ENCODE results near the gene DZIP1L.

The DZIP1L gene

DNA sequence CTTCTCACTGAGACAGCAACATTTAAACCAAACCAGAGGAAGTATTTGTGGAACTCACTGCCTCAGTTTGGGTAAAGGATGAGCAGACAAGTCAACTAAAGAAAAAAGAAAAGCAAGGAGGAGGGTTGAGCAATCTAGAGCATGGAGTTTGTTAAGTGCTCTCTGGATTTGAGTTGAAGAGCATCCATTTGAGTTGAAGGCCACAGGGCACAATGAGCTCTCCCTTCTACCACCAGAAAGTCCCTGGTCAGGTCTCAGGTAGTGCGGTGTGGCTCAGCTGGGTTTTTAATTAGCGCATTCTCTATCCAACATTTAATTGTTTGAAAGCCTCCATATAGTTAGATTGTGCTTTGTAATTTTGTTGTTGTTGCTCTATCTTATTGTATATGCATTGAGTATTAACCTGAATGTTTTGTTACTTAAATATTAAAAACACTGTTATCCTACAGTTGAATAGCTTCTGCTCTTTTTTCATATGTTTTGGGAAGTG is 82.2 kb downstream of the DZIP1L start:
- DNase-seq (ENCODE audit: low read depth): no peak

DNA sequence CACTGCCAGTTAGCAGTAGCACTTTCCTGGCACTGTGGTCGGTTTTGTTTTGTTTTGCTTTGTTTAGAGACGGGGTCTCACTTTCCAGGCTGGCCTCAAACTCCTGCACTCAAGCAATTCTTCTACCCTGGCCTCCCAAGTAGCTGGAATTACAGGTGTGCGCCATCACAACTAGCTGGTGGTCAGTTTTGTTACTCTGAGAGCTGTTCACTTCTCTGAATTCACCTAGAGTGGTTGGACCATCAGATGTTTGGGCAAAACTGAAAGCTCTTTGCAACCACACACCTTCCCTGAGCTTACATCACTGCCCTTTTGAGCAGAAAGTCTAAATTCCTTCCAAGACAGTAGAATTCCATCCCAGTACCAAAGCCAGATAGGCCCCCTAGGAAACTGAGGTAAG is 82.8 kb downstream of the DZIP1L start:
- no peak for DNase-seq (ENCODE audit: low read depth)

- DNase-seq (ENCODE audit: low read depth): no peak
Observed at GRCh38 chr3:138031536-138031935, 83.9 kb downstream of the DZIP1L start.

DNA sequence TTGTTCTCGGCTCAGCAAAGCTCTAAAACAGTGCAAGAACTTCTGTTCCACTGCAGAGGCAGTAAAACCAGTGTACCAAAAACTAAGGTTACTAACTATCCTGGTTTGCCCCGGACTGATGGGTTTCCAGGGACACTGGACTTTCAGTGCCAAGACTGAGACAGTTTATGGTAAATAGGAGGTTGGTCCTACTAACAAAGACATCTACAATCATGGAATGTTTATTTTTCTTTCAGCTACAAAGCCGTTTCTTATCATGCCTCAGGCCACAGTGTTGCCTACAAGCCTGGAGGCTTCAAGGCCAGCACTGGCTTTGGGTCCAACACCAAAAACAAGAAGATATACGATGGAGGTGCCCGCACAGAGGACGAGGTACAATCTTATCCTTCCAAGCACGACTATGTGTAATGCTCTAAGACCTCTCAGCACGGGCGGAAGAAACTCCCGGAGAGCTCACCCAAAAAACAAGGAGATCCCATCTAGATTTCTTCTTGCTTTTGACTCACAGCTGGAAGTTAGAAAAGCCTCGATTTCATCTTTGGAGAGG is 84.6 kb downstream of the DZIP1L start:
- DNase-seq (ENCODE audit: low read depth): no peak

- no peak for DNase-seq (ENCODE audit: low read depth)
Observed at GRCh38 chr3:138027821-138028220, 87.6 kb downstream of the DZIP1L start.

GRCh38 chr3:138025553-138025952 is 89.9 kb downstream of the DZIP1L start:
- DNase-seq (ENCODE audit: low read depth): no peak

DNA sequence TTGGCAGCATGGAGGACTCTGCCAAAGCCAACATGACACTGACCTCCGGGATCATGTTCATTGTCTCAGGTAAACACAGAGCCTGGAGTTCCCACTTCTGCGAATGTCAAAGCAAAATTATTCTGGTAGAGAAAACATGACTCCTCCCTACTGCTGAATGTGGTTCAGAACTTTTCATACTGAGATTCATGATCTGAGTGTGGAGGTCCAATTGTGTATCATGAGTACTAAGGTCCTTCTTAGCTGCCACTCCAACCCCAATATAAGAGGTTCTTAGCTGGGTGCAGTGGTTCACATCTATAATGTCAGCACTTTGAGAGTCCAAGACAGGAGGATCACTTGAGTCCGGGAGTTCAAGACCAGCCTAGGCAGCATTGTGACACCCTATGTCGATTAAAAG is 91.7 kb downstream of the DZIP1L start:
- no peak for DNase-seq (ENCODE audit: low read depth)

- DNase-seq (ENCODE audit: low read depth): no peak
Observed at GRCh38 chr3:138019281-138020069, 95.9 kb downstream of the DZIP1L start.

GRCh38 chr3:138016065-138016464 is 99.3 kb downstream of the DZIP1L start:
- no peak for DNase-seq (ENCODE audit: low read depth)

GRCh38 chr3:138012526-138012925 is 102.9 kb downstream of the DZIP1L start:
- DNase-seq (ENCODE audit: low read depth): no peak

Data from HS-27A (cell line).